Thoracic aorta (tissue), 2 donors: Measurements from ENCODE around the gene CHAF1B. TPM values are rescaled to one million over a fixed set of nuclear protein-coding genes. Genes with fewer than 3 reads are reported as not detected.

ENCODE experiments used
- ATAC-seq: fragments of 150-250 bp; one replicate; pipeline ENCODE4 v1.8.0; 2017; ENCODE audit warnings: low read depth; ENCODE audit not compliant: insufficient number of reproducible peaks, low FRiP score
- DNase-seq: peaks from one replicate; pipeline ENCODE4 v3.0.0-alpha.2; 2020; ENCODE audit warnings: low spot score
- H3K27ac ChIP-seq, 2 donors: fragments of 200-600 bp; sonication (generic); 1 replicate in 1 of 2; 2 replicates in 1 of 2; pipeline ENCODE4 v1.5.1; 2016; ENCODE audit warnings: mild to moderate bottlenecking in 2 of 2, moderate library complexity in 2 of 2
- H3K27me3 ChIP-seq: fragments of 200-600 bp; sonication (generic); replicated peaks from 2 replicates; pipeline ENCODE4 v1.6.0; 2016; ENCODE audit warnings: mild to moderate bottlenecking; ENCODE audit not compliant: insufficient read depth
- H3K36me3 ChIP-seq: fragments of 200-600 bp; sonication (generic); one replicate; pipeline ENCODE4 v1.5.1; 2016
- H3K4me1 ChIP-seq, 2 donors: fragments of 200-600 bp; sonication (generic); 1 replicate in 1 of 2; 2 replicates in 1 of 2; pipeline versions ENCODE4 v1.5.1 to v1.6.0; 2016; ENCODE audit warnings: low read depth in 2 of 2, mild to moderate bottlenecking in 1 of 2; ENCODE audit not compliant: control insufficient read depth in 1 of 2
- H3K4me3 ChIP-seq: fragments of 200-600 bp; sonication (generic); 2 replicates; pipeline ENCODE4 v1.5.1; 2016; ENCODE audit warnings: mild to moderate bottlenecking
- H3K9me3 ChIP-seq: fragments of 200-600 bp; sonication (generic); 2 replicates; pipeline ENCODE4 v1.5.1; 2016
- total RNA-seq, 2 donors: library from RNA; depleted of rRNA; stranded (reverse); fragments of >200 nt; gene quantifications; one replicate each; pipeline versions ENCODE4 v1.1.0 to v1.2.3, GENCODE V29; 2016
- TF ChIP-seq, protein P1 (sequence below): fragments of 200-600 bp; sonication (generic); IDR thresholded peaks from one replicate; pipeline ENCODE4 v1.5.1; 2019; ENCODE audit warnings: antibody characterized with exemption

The CHAF1B gene
- total RNA-seq, 2 donors from 2014 or later: 0.35 to 1.2 TPM

DNA sequence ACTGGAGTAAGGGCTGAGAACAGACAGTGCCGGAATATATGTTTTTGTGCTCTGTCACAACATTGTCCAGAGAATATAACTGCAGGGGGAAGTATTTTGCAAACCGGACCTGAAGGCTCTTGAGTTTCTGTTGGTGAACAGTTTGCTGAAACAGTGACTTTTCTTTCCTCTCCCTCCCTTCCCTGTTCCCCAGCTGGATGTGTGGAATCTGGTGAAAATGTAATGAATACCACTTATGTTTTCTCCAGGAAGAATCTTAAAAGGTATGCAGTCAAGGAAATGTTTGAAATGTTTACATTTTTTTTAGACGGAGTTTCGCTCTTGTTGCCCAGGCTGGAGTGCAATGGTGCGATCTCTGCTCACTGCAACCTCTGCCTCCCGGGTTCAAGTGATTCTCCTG, 23.4 kb downstream of the CHAF1B start:
- TF ChIP-seq, protein P1, sequence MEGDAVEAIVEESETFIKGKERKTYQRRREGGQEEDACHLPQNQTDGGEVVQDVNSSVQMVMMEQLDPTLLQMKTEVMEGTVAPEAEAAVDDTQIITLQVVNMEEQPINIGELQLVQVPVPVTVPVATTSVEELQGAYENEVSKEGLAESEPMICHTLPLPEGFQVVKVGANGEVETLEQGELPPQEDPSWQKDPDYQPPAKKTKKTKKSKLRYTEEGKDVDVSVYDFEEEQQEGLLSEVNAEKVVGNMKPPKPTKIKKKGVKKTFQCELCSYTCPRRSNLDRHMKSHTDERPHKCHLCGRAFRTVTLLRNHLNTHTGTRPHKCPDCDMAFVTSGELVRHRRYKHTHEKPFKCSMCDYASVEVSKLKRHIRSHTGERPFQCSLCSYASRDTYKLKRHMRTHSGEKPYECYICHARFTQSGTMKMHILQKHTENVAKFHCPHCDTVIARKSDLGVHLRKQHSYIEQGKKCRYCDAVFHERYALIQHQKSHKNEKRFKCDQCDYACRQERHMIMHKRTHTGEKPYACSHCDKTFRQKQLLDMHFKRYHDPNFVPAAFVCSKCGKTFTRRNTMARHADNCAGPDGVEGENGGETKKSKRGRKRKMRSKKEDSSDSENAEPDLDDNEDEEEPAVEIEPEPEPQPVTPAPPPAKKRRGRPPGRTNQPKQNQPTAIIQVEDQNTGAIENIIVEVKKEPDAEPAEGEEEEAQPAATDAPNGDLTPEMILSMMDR: no peak
- Histone ChIP-seq H3K36me3 (peaks cover 3% of the 10 kb centered on the region), H3K4me1 (no peaks in the 10 kb centered on the region), H3K4me3 (no peak overlapping the region), H3K27me3 (no peaks in the 10 kb centered on the region), H3K9me3 (no peaks in the 10 kb centered on the region), H3K27ac (no peak overlapping the region)
- DNase-seq (no peak), ATAC-seq (no peak)

DNA sequence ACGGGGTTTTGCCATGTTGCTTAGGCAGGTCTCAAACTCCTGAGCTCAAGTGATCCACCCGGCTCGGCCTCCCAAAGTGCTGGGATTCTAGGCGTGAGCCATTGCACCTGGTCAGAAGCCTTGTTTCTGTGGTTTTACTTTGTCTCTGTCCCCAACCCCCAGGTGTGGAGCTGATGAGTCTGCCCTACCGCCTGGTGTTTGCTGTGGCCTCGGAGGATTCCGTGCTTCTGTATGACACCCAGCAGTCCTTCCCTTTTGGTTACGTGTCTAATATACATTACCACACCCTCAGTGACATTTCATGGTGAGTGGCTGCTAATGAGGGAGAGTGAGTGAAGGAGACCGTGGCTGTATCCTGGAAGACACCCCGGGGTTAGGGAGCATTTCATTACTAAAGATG, 26.1 kb downstream of the CHAF1B start:
- Histone ChIP-seq H3K4me3 (no peak overlapping the region), H3K27ac (no peak overlapping the region), H3K27me3 (no peaks in the 10 kb centered on the region), H3K9me3 (no peaks in the 10 kb centered on the region), H3K36me3 (peaks cover 3% of the 10 kb centered on the region), H3K4me1 (no peaks in the 10 kb centered on the region)
- ATAC-seq: no peak
- no peak for DNase-seq
- TF ChIP-seq, protein P1: no peak

DNA sequence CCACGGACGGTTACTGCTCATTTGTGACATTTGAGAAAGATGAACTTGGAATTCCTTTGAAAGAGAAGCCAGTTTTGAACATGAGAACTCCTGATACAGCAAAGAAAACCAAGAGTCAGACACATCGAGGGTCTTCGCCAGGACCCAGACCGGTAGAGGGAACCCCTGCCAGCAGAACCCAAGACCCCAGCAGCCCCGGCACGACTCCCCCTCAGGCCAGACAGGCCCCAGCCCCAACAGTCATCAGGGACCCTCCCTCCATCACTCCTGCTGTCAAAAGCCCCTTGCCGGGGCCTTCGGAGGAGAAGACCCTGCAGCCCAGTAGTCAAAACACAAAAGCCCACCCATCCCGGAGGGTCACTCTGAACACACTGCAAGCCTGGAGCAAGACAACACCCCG, 27.7 kb downstream of the CHAF1B start:
- Histone ChIP-seq H3K4me3 (no peak overlapping the region), H3K27ac (no peak overlapping the region), H3K4me1 (no peaks in the 10 kb centered on the region), H3K27me3 (no peaks in the 10 kb centered on the region), H3K36me3 (peaks cover 3% of the 10 kb centered on the region), H3K9me3 (no peaks in the 10 kb centered on the region)
- TF ChIP-seq, protein P1: no peak
- DNase-seq (no peak), ATAC-seq (no peak)

DNA sequence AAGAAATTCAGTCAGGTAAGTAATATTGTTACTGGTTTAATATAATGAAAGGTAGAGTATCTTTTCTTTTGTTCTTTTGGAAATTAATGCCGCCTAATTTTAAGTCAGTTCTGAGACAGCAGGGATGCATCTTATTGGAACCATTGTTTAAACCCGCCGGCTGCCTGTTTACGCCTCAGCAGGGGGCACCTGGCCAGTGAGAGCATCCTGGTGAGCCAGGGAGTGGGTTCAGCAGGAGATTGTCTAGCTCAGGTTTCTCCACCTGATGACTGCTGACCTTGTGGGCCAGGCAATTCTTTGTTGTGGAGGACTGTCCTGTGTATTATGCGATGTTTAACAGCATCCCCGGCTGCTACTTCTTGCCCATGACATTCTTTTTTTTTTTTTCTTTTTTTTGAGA, 30.2 kb downstream of the CHAF1B start:
- TF ChIP-seq, protein P1: no peak
- no peak for ATAC-seq

DNA sequence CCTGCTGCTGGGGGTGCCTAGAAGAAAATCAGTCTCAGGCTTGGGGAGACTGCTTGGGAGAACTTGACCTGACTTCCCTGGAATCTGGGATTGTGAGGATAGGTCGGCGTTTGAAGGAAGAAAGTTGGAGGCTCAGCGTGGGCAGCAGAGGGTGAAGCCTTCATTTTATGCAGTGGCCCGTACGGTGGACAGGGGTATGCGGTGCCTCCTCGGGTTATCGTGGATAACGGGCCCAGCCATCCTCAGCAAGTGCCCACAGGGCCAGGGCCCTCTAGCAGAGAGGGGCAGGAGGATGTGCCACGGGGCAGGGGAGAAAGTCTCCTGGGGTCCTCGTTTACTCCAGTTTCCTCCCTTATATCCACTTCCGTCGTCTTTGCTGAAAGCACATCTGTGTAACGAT, 34.0 kb downstream of the CHAF1B start:
- DNase-seq (no peak), ATAC-seq (no peak)
- no peaks in the 10 kb centered on the region for H3K27me3 ChIP-seq
- no peak overlapping the region for H3K4me3 ChIP-seq
- TF ChIP-seq, protein P1: no peak
- no peaks in the 10 kb centered on the region for H3K9me3 ChIP-seq
- H3K27ac ChIP-seq: no peak overlapping the region
- H3K4me1 ChIP-seq: no peaks in the 10 kb centered on the region
- no peaks in the 10 kb centered on the region for H3K36me3 ChIP-seq

More for the DNA sequence above, 30.2 kb downstream of the CHAF1B start:
- Histone ChIP-seq H3K27me3 (no peaks in the 10 kb centered on the region), H3K4me1 (no peaks in the 10 kb centered on the region), H3K4me3 (no peak overlapping the region), H3K27ac (no peak overlapping the region), H3K9me3 (no peaks in the 10 kb centered on the region), H3K36me3 (peaks cover 3% of the 10 kb centered on the region)
- no peak for DNase-seq
